GM23338 (cell line): ENCODE data around the gene ZBTB20.

ENCODE experiments used
- CREB1 ChIP-seq: fragments of 250-450 bp; sonication (Bioruptor Pico); IDR thresholded peaks from 2 replicates; pipeline ENCODE4 v1.5.0; 2020; ENCODE audit warnings: low read depth, mild to moderate bottlenecking, moderate library complexity
- CTCF ChIP-seq, 2 experiments: fragments of 200-600 bp in 1 of 2; sonication (generic) in 1 of 2; conservative IDR thresholded peaks; 2 replicates each; pipeline versions ENCODE4 v1.5.1 to v1.6.1; 2016 to 2017; ENCODE audit warnings: antibody characterized with exemption in 2 of 2, low read depth in 2 of 2, mild to moderate bottlenecking in 2 of 2, moderate library complexity in 1 of 2
- EZH2 ChIP-seq: fragments of 200-600 bp; sonication (generic); IDR thresholded peaks from one replicate; pipeline ENCODE4 v1.8.0; 2017; ENCODE audit warnings: antibody characterized with exemption, mild to moderate bottlenecking, low read depth; ENCODE audit not compliant: unreplicated experiment
- POLR2AphosphoS5 ChIP-seq: IDR thresholded peaks from 2 replicates; pipeline ENCODE4 v1.6.1; 2016; ENCODE audit warnings: antibody characterized with exemption, low read depth
- REST ChIP-seq: IDR thresholded peaks from one replicate; pipeline ENCODE4 v1.6.1; 2018; ENCODE audit warnings: antibody characterized with exemption; ENCODE audit not compliant: unreplicated experiment
- TF ChIP-seq, protein P1 (sequence below): IDR thresholded peaks from 2 replicates; pipeline ENCODE4 v1.6.1; 2016; ENCODE audit warnings: antibody characterized with exemption

- TF ChIP-seq CTCF (conservative IDR thresholded peaks at IDR 0.05; ENCODE audit: low read depth in 2 of 2) (no peak), POLR2AphosphoS5 (no peak), REST (no peak), EZH2 (no peak), CREB1 (CRISPR knock-in tag) (no peak)
- TF ChIP-seq, protein P1, sequence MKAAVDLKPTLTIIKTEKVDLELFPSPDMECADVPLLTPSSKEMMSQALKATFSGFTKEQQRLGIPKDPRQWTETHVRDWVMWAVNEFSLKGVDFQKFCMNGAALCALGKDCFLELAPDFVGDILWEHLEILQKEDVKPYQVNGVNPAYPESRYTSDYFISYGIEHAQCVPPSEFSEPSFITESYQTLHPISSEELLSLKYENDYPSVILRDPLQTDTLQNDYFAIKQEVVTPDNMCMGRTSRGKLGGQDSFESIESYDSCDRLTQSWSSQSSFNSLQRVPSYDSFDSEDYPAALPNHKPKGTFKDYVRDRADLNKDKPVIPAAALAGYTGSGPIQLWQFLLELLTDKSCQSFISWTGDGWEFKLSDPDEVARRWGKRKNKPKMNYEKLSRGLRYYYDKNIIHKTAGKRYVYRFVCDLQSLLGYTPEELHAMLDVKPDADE: no peak
These were observed 796.8 kb downstream of the ZBTB20 start for GRCh38 chr3:114350271-114350670.
